Ishikawa (cell line): ENCODE results near the gene ZBTB20.

Source experiments
- CEBPB ChIP-seq: IDR thresholded peaks from 2 replicates; pipeline ENCODE4 v1.6.1; 2012
- CREB1 ChIP-seq: IDR thresholded peaks from 2 replicates; pipeline ENCODE4 v1.6.1; 2012; ENCODE audit warnings: low read depth
- EGR1 ChIP-seq: IDR thresholded peaks from 2 replicates; pipeline ENCODE4 v1.6.1; 2012
- EP300 ChIP-seq: IDR thresholded peaks from 2 replicates; pipeline ENCODE4 v1.6.1; 2012; ENCODE audit warnings: borderline replicate concordance
- FOXM1 ChIP-seq: IDR thresholded peaks from 2 replicates; pipeline ENCODE4 v1.6.1; 2012; ENCODE audit warnings: low read depth, borderline replicate concordance
- NFIC ChIP-seq: IDR thresholded peaks from 2 replicates; pipeline ENCODE4 v1.6.1; 2012
- RAD21 ChIP-seq: IDR thresholded peaks from 2 replicates; pipeline ENCODE4 v1.6.1; 2012; ENCODE audit warnings: low read depth
- TAF1 ChIP-seq: IDR thresholded peaks from 2 replicates; pipeline ENCODE4 v1.6.1; 2012; ENCODE audit warnings: low read depth, mild to moderate bottlenecking
- TCF12 ChIP-seq: IDR thresholded peaks from 2 replicates; pipeline ENCODE4 v1.6.1; 2012; ENCODE audit warnings: low read depth
- TEAD4 ChIP-seq: IDR thresholded peaks from 2 replicates; pipeline ENCODE4 v1.6.1; 2012
- ZBTB7A ChIP-seq: IDR thresholded peaks from 2 replicates; pipeline ENCODE4 v1.6.1; 2012; ENCODE audit warnings: low read depth
- TF ChIP-seq, protein P1 (sequence below): IDR thresholded peaks from 2 replicates; pipeline ENCODE4 v1.6.1; 2012; ENCODE audit warnings: low read depth, mild to moderate bottlenecking
- TF ChIP-seq, protein P2 (sequence below): IDR thresholded peaks from 2 replicates; pipeline ENCODE4 v1.6.1; 2012
- TF ChIP-seq, protein P3 (sequence below): IDR thresholded peaks from 2 replicates; pipeline ENCODE4 v1.6.1; 2012

DNA sequence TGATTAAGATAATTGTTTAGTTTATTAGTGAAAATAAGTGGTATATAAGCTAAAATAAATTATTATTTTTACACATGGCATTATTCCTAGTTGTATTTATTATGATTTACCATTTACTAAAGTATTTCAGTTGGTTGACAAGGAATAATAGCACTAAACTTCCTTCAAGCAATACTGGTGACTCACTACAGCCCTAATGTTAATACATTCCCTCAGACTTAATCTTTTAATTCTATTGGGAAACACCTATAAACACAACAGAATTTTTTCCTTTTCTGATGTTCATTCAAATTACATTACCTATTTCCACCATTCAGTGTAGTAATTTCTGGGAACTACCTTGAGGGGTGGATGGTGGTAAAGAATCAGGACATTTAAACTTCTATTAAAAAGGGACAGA is 589.3 kb downstream of the ZBTB20 start:
- TF ChIP-seq, protein P1, sequence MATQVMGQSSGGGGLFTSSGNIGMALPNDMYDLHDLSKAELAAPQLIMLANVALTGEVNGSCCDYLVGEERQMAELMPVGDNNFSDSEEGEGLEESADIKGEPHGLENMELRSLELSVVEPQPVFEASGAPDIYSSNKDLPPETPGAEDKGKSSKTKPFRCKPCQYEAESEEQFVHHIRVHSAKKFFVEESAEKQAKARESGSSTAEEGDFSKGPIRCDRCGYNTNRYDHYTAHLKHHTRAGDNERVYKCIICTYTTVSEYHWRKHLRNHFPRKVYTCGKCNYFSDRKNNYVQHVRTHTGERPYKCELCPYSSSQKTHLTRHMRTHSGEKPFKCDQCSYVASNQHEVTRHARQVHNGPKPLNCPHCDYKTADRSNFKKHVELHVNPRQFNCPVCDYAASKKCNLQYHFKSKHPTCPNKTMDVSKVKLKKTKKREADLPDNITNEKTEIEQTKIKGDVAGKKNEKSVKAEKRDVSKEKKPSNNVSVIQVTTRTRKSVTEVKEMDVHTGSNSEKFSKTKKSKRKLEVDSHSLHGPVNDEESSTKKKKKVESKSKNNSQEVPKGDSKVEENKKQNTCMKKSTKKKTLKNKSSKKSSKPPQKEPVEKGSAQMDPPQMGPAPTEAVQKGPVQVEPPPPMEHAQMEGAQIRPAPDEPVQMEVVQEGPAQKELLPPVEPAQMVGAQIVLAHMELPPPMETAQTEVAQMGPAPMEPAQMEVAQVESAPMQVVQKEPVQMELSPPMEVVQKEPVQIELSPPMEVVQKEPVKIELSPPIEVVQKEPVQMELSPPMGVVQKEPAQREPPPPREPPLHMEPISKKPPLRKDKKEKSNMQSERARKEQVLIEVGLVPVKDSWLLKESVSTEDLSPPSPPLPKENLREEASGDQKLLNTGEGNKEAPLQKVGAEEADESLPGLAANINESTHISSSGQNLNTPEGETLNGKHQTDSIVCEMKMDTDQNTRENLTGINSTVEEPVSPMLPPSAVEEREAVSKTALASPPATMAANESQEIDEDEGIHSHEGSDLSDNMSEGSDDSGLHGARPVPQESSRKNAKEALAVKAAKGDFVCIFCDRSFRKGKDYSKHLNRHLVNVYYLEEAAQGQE: no peak
- no peak for TF ChIP-seq RAD21
- TF ChIP-seq, protein P2, sequence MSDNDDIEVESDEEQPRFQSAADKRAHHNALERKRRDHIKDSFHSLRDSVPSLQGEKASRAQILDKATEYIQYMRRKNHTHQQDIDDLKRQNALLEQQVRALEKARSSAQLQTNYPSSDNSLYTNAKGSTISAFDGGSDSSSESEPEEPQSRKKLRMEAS: no peak
- no peak for TF ChIP-seq TAF1
- TF ChIP-seq EGR1: no peak
- no peak for TF ChIP-seq TCF12
- no peak for TF ChIP-seq TEAD4
- no peak for TF ChIP-seq ZBTB7A
- TF ChIP-seq NFIC: no peak
- no peak for TF ChIP-seq CREB1
- no peak for TF ChIP-seq CEBPB
- TF ChIP-seq EP300: no peak
- TF ChIP-seq, protein P3, sequence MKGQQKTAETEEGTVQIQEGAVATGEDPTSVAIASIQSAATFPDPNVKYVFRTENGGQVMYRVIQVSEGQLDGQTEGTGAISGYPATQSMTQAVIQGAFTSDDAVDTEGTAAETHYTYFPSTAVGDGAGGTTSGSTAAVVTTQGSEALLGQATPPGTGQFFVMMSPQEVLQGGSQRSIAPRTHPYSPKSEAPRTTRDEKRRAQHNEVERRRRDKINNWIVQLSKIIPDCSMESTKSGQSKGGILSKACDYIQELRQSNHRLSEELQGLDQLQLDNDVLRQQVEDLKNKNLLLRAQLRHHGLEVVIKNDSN: no peak
- no peak for TF ChIP-seq FOXM1
